NCI-H187 (cell line): ENCODE data around the gene BTBD2.

Source experiments
- DNase-seq, 2 experiments: peaks; one replicate each; lab custom pipeline; 2025; lab: John Stamatoyannopoulos, UW

BTBD2 gene

GRCh38 chr19:1985588-1986356 is 29.7 kb downstream of the BTBD2 start:
- DNase-seq: no peak

DNA sequence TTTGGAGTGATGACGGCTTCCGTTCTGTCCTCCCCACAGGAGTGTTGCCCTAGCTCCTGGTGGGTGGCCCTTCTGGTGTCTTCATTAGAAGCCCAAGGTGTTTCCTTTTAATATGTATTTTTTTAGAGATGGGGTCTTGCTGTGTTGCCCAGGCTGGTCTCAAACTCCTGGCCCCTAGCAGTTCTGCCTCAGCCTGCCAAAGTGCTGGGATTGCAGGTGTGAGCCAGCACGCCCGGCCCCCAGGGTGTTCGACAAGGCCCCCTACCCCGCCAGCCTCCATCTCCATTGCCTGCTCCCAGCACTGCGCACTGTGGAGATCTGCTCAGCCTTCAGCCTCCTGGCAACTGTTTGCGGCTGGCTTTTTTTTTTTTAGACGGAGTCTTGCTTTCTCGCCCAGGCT is 31.2 kb downstream of the BTBD2 start:
- DNase-seq: no peak

- no peak for DNase-seq
Measured at GRCh38 chr19:1981253-1981652, 34.3 kb downstream of the BTBD2 start.

- DNase-seq: no peak
Measured at GRCh38 chr19:1980809-1981181, 34.7 kb downstream of the BTBD2 start.

DNA sequence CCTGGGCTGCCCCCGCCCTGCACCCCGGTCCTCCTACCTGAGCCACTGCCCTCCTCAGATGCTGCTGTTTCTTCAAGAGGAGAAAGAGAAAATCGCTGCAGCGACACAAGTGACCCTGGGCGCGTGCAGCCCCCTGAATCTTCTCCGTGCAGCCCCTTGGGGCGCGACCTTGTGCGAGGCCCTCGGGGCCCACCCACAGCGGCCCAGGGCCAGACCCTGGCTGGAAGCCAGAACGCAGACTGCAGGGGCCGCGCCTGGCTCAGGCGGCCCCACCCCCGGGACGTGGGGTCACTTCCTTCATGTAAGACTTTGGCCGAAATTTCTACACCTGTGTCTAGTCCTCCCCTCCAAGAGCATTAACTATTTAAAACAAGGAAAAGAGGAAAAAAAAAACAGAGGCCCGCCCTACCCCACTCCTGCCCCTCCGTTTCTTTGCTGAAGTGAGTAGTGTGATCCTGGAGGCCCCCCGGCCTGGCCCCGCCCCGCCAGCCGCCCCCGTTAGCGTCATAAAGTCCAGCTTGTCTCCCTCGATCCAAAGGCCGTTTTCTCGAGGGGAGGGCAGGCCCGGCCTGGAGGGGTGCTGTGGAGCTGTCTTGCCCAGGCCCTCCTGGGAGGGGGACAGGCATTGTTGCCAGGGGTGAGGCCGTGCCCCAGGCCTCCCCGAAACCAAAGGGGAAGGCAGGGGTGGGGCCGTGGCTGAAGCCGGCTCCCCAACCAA is 35.3 kb downstream of the BTBD2 start:
- no peak for DNase-seq

DNA sequence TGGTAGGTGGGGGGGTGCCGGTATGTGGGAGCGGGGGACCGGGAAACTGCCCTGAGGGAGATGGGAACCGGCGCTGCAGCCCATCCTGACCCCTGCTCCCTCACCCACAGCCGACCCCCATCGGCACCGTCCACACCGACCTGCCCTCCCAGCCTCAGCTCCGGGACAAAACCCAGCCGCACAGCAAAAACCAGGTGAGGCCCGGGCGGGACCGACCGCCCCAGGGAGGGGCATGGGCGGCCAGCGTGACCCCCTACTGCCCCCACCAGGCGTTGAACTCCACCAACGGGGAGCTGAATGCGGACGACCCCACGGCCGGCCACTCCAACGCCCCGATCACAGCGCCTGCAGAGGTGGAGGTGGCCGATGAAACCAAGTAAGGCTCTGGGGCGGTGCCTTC is 35.9 kb downstream of the BTBD2 start:
- no peak for DNase-seq

- DNase-seq: no peak
Measured at GRCh38 chr19:1979017-1979416, 36.5 kb downstream of the BTBD2 start.

DNA sequence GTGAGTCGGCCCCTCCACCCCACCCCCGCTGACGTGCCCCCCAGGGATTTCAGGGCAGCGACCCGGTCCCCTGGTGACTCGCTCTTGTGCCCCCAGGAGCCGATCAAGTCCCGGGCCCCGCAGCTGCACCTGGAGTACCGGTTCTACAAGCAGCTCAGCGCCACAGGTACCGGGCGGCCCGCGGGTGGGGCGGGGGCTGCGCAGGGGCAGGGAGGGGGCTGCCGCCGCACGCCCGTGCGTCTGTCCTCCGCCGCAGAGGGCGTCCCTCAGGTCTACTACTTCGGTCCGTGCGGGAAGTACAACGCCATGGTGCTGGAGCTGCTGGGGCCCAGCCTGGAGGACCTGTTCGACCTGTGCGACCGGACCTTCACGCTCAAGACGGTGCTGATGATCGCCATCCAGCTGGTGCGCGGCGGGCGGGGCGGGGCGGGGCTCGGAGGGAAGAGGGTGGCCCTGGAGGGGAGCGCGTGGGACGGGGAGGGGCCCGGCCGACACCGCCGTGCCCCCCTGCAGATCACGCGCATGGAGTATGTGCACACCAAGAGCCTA is 37.1 kb downstream of the BTBD2 start:
- DNase-seq: no peak

DNA sequence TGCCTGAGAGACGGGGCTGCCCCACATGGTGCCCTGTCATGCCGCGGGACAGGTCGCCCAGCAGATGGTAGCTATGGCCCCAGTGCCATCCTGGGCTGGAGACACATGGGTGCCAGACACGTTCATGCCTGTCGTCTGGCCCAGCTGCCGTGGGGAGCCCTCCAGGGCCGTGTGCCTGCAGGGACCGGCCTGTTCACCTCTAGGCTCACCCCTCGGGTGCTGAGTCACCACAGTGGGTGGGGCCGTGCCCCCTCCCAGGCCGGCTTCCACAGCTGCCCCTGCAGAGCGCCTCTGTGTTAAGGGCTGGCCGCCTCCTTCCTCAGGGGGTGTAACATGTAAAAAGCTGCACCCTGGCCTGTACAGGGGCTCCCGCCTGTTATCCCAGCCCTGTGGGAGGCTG is 38.4 kb downstream of the BTBD2 start:
- DNase-seq: no peak

GRCh38 chr19:1975162-1975480 is 40.4 kb downstream of the BTBD2 start:
- DNase-seq: no peak

DNA sequence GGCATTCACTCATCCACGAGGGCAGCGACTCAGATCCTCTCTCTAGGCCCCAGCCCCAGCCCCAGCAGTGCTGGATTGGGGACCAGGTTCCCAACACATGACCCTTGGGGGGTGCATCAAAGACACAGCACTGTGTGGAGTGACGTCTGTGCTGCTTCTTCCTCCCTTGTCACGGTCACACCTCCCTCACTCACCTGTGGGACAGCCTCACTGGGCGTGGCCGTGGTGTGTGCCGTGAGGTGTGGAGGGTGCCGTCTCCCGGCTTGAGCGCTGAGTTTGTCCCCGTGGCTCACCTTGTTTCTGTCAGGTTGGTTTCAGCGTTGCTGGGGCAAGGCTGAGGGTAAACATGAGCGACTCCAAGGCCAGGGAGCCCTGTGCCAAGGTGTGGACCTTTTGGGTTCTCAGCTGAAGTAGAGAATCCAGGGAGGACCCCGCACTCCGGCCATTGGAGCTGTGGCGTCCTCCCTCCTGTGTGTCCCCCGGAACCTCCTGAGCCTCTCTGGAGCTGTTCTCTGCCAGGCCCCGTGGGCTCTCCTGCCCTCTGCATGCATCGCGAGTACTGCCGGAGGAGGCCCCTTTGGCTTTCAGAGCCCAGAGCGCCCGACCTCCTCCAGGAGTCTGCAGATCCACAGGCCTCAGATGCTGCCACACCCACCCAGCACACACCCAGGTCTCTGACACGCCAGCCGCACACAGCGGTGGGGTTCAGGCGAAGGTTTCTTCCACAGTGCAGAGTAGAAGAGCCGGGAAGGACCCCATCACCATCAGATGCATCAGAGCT is 40.9 kb downstream of the BTBD2 start:
- no peak for DNase-seq

- no peak for DNase-seq
Measured at GRCh38 chr19:1970806-1971502, 44.6 kb downstream of the BTBD2 start.

GRCh38 chr19:1970003-1970805 is 45.3 kb downstream of the BTBD2 start:
- no peak for DNase-seq

DNA sequence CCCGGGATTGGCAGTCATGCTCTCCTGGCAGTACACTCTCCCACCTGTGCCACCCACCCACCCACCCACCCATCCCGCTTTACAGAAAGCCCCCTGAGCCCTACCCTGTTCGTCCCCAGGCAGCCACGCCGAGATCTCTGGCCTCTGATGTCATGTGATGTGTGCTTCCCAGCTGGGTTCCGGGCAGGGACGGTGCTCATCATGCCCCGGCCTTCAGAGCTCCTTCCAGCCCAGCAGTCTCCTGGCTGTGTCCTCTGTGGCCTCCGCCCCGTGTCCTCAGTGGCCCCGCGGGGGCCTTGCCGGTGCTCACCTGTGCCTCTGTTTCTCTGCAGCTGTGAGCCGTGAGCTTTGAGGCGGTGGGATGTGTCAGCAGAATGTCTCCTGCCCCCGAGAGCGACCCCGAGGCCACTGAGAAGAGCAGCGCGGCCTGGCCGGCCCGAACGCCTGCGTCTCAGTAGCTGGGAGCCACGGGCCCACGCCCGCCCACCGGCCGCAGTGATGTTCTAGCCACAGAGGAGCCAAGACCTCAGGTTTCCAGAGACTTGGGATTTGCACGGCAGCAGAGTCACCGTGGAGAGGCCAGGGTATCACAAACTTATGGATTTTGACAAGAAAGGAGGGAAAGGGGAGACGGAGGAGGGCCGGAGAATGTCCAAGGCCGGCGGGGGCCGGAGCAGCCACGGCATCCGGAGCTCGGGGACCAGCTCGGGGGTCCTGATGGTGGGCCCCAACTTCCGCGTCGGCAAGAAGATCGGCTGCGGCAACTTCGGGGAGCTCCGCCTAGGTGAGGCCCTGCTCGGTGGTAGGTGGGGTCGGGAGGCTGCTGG is 46.1 kb downstream of the BTBD2 start:
- DNase-seq: no peak

DNA sequence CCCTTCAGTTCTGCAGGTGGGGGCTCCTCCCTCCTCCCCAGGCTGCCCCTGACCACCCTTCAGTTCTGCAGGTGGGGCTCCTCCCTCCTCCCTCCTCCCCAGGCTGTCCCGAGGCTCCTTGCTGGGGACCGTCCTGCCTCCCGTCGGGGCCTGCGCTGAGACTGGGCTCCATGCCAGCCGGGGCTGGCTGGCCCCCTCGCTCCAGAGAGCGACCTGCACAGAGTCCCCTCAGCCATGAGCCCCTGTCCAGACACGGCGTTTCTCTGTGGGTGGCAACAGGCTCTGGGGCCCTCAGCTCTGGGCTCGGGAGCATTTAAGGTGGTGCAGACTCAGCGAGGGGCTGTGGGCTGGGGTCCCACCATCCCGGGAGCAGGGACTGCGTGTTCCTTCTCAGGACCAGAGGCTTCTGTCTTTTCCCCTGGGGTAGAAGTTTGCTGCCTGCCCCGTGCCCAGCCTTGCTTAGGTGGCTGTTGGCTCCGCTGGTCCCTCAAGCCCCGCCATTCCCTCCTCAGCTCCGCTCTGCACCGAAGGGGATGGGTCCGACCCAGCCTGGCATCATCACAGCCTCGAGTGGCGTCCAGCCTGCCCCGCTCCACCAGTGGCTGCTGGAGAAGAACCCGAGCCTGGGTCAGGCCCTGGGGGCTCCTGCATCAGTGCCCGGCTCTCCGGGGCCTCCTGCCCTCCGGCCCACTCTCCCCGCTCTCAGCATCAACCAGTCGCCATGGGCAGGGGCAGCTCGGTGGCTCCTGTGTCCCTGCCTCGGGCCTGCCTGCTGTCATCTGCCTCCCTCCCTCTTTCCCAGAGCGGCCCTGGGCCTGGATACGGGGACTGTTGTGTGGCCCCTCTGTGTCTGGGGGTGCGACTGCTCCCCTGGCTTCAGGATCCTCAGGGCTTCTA is 47.0 kb downstream of the BTBD2 start:
- no peak for DNase-seq

- DNase-seq: no peak
Measured at GRCh38 chr19:1967087-1967608, 48.4 kb downstream of the BTBD2 start.

DNA sequence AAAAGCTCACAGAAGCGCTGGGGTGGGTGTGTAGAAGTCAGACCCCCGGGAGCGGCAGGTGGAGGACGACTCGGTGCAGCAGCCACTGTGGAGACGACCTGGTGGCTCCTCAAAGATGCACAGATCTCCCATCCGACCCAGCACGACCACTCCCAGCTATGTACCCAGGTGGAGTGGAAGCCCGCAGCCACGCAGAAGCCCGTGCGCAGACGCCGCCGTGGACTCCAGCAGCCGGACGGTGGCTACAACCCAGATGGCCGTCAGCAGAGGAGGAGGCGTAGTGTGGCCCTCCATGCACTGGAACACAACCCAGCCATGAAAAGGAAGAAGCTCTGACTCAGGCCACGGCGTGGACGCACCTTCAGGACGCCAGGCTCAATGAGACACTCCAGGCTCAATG is 52.8 kb downstream of the BTBD2 start:
- DNase-seq: no peak

DNA sequence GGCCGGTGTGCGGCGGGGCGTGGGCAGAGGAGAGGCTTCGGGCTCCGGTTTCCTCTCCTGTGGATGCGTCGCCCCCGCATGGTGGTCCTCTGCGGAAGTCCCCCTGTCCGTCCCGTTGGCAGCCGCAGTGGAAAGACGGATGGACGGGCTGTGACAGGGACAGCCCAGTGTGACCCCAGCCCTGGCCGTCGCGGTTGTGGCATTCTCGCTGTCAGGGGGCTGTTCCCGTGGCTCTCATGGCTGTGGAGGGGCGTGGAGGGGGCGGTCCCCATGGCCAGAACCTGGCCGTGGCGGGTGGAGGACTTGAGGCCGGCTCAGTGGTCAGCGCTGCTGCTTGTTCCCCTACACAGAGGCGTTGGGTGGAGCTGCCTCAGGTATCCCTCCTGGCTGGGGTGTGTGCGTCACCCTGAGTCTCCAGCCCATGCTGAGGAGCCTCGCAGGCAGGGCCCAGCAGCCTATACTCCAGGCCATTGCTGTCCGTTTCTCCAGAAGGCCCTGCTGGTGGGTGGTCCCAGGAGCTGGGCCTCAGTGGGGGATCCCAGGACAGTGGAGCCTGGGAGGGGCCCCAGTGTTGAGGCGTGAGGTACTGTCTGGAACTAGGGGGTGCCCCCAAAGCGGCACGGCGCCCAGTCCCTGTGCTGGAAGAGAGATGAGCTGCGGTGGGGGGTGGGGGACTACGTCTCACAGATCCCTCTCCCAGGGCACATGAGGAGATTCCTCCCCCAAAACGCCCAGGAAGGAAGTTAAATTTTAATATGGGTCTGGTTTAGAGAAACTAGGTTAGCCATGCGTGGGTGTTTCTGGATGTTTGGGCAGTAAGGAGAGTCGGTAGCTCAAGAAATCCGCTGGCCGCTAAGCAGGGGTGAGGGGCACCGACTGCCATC is 54.3 kb downstream of the BTBD2 start:
- DNase-seq: no peak
